ENCODE results near the gene CEBPB.
"Not testable (repeated sequence)": the region's sequence is repeated elsewhere in the genome, so short reads cannot be mapped to it uniquely, and the experiment has no call there.

Gene CEBPB

GRCh38 chr20:50193836-50194421, 3.3 kb downstream of the CEBPB start:
- DNase-seq = no peak

GRCh38 chr20:50194422-50194830, 3.8 kb downstream of the CEBPB start:
- DNase-seq = no peak

- no peak for DNase-seq
Measured at GRCh38 chr20:50194831-50195523, 4.3 kb downstream of the CEBPB start.

- no peak for DNase-seq
Measured at GRCh38 chr20:50195524-50196120, 5.0 kb downstream of the CEBPB start.

GRCh38 chr20:50196248-50196647, 5.6 kb downstream of the CEBPB start:
- no peak for DNase-seq

- DNase-seq = no peak
Measured at GRCh38 chr20:50196896-50197295, 6.3 kb downstream of the CEBPB start.

GRCh38 chr20:50197463-50198179, 7.0 kb downstream of the CEBPB start:
- no peak for DNase-seq

- DNase-seq = no peak
Measured at GRCh38 chr20:50198180-50198666, 7.6 kb downstream of the CEBPB start.

- no peak for DNase-seq
Measured at GRCh38 chr20:50198716-50199115, 8.1 kb downstream of the CEBPB start.

- DNase-seq = no peak
Measured at GRCh38 chr20:50199703-50200102, 9.1 kb downstream of the CEBPB start.

GRCh38 chr20:50200482-50201104, 10.0 kb downstream of the CEBPB start:
- no peak for DNase-seq

- DNase-seq = not testable (repeated sequence)
Measured at GRCh38 chr20:50201710-50202109, 11.1 kb downstream of the CEBPB start.

GRCh38 chr20:50202677-50203076, 12.0 kb downstream of the CEBPB start:
- DNase-seq = no peak

GRCh38 chr20:50203951-50204937, 13.6 kb downstream of the CEBPB start:
- no peak for DNase-seq

GRCh38 chr20:50207026-50207425, 16.4 kb downstream of the CEBPB start:
- DNase-seq = no peak

- no peak for DNase-seq
Measured at GRCh38 chr20:50208085-50208491, 17.5 kb downstream of the CEBPB start.

- not testable (repeated sequence) for DNase-seq
Measured at GRCh38 chr20:50208815-50209214, 18.2 kb downstream of the CEBPB start.

GRCh38 chr20:50210066-50210619, 19.5 kb downstream of the CEBPB start:
- DNase-seq = no peak

- DNase-seq = no peak
Measured at GRCh38 chr20:50211091-50211490, 20.5 kb downstream of the CEBPB start.

GRCh38 chr20:50213531-50214106, 23.0 kb downstream of the CEBPB start:
- DNase-seq = no peak
